WTC11 (cell line): Measurements from ENCODE around the gene GADD45B. TPM values are rescaled to one million over a fixed set of nuclear protein-coding genes. Genes with fewer than 3 reads are reported as not detected.

Experiments
- ATAC-seq: fragments of 200-7000 bp; cut with Tn5 transposase; 2 replicates; pipeline ENCODE4 v1.10.0; 2021; ENCODE audit warnings: mild to moderate bottlenecking, moderate library complexity
- CTCF ChIA-PET: fragments of 300-600 bp; sonication (Branson Sonifier 250); formaldehyde crosslinking; loops from one replicate; lab custom pipeline; 2021; ENCODE audit warnings: antibody characterized with exemption; lab: Charles Lee
- POLR2A ChIA-PET: fragments of 350-600 bp; sonication (Branson Sonifier 250); formaldehyde crosslinking; loops from one replicate; lab custom pipeline; 2021; ENCODE audit warnings: antibody characterized with exemption; lab: Charles Lee
- DNase-seq: peaks from one replicate; pipeline ENCODE4 v3.0.0; 2021; ENCODE audit warnings: low spot score
- H3K27ac Mint-ChIP-seq: 2 replicates; pipeline ENCODE4 v1.8.0; 2021; ENCODE audit warnings: mixed read lengths
- H3K27me3 Mint-ChIP-seq: 2 replicates; pipeline ENCODE4 v1.8.0; 2021; ENCODE audit warnings: low read depth, mild to moderate bottlenecking, moderate library complexity, mixed read lengths
- H3K36me3 Mint-ChIP-seq: 2 replicates; pipeline ENCODE4 v1.8.0; 2021; ENCODE audit warnings: mixed read lengths
- H3K4me1 Mint-ChIP-seq: 2 replicates; pipeline ENCODE4 v1.8.0; 2022; ENCODE audit warnings: mixed read lengths
- H3K4me3 Mint-ChIP-seq: 2 replicates; pipeline ENCODE4 v1.8.0; 2021; ENCODE audit warnings: mild to moderate bottlenecking, moderate library complexity, mixed read lengths
- H3K9me3 Mint-ChIP-seq: 2 replicates; pipeline ENCODE4 v1.8.0; 2021; ENCODE audit warnings: mixed read lengths
- ARID4B ChIP-seq: sonication (generic); formaldehyde crosslinking; IDR thresholded peaks from 2 replicates; pipeline ENCODE4 v1.8.0; 2023; ENCODE audit warnings: missing genetic modification reagents, mild to moderate bottlenecking, borderline replicate concordance
- ATF2 ChIP-seq: sonication (generic); formaldehyde crosslinking; IDR thresholded peaks from 2 replicates; pipeline ENCODE4 v1.8.1; 2022; ENCODE audit warnings: low read depth, missing genetic modification reagents, borderline replicate concordance
- ATF3 ChIP-seq: sonication (generic); formaldehyde crosslinking; conservative IDR thresholded peaks from 2 replicates; pipeline ENCODE4 v1.8.1; 2022; ENCODE audit warnings: mild to moderate bottlenecking, missing genetic modification reagents
- CBFB ChIP-seq: sonication (generic); formaldehyde crosslinking; IDR thresholded peaks from 2 replicates; pipeline ENCODE4 v1.8.1; 2022; ENCODE audit warnings: mild to moderate bottlenecking, low read depth, missing genetic modification reagents
- CREB1 ChIP-seq: sonication (generic); formaldehyde crosslinking; IDR thresholded peaks from 2 replicates; pipeline ENCODE4 v1.8.0; 2023; ENCODE audit warnings: mild to moderate bottlenecking, missing genetic modification reagents
- ELF4 ChIP-seq: sonication (generic); formaldehyde crosslinking; IDR thresholded peaks from 2 replicates; pipeline ENCODE4 v1.8.1; 2022; ENCODE audit warnings: low read depth, mild to moderate bottlenecking, moderate library complexity, missing genetic modification reagents
- ESRRA ChIP-seq: sonication (generic); formaldehyde crosslinking; IDR thresholded peaks from 2 replicates; pipeline ENCODE4 v1.8.1; 2022; ENCODE audit warnings: mild to moderate bottlenecking, missing genetic modification reagents, borderline replicate concordance
- FOXJ3 ChIP-seq: sonication (generic); formaldehyde crosslinking; IDR thresholded peaks from 2 replicates; pipeline ENCODE4 v1.9.0; 2021; ENCODE audit warnings: missing genetic modification reagents, mild to moderate bottlenecking, borderline replicate concordance
- GABPB1 ChIP-seq: sonication (generic); formaldehyde crosslinking; IDR thresholded peaks from 2 replicates; pipeline ENCODE4 v1.8.1; 2023; ENCODE audit warnings: mild to moderate bottlenecking, missing genetic modification reagents
- HMGA2 ChIP-seq: fragments of 250-450 bp; sonication (Bioruptor Pico); IDR thresholded peaks from 2 replicates; pipeline ENCODE4 v1.4.0; 2021; ENCODE audit warnings: mild to moderate bottlenecking, moderate library complexity
- MYBL2 ChIP-seq: sonication (generic); formaldehyde crosslinking; IDR thresholded peaks from 2 replicates; pipeline ENCODE4 v1.8.1; 2023; ENCODE audit warnings: mild to moderate bottlenecking, moderate library complexity, missing genetic modification reagents
- NFATC4 ChIP-seq: fragments of 250-450 bp; sonication (Bioruptor Pico); IDR thresholded peaks from 2 replicates; pipeline ENCODE4 v1.9.0; 2021; ENCODE audit warnings: mild to moderate bottlenecking
- NFE2L1 ChIP-seq: sonication (generic); formaldehyde crosslinking; IDR thresholded peaks from 2 replicates; pipeline ENCODE4 v1.8.1; 2023; ENCODE audit warnings: missing genetic modification reagents
- NFYB ChIP-seq: sonication (generic); formaldehyde crosslinking; conservative IDR thresholded peaks from 2 replicates; pipeline ENCODE4 v1.8.0; 2022; ENCODE audit warnings: low read depth, missing genetic modification reagents
- OVOL2 ChIP-seq: fragments of 250-450 bp; sonication (Bioruptor Pico); IDR thresholded peaks from 2 replicates; pipeline ENCODE4 v1.9.0; 2021; ENCODE audit warnings: mild to moderate bottlenecking, borderline replicate concordance
- SMAD4 ChIP-seq: sonication (generic); formaldehyde crosslinking; IDR thresholded peaks from 2 replicates; pipeline ENCODE4 v1.8.0; 2022; ENCODE audit warnings: mild to moderate bottlenecking, missing genetic modification reagents
- total RNA-seq: library from RNA; stranded (reverse); gene quantifications from 3 replicates; pipeline ENCODE4 v1.2.3, GENCODE V29; 2021
- TF ChIP-seq, protein P1 (sequence below): sonication (generic); formaldehyde crosslinking; IDR thresholded peaks from 2 replicates; pipeline ENCODE4 v1.8.1; 2023; ENCODE audit warnings: mild to moderate bottlenecking, missing genetic modification reagents, moderate library complexity
- TF ChIP-seq, protein P2 (sequence below): sonication (generic); formaldehyde crosslinking; IDR thresholded peaks from 2 replicates; pipeline ENCODE4 v1.8.0; 2022; ENCODE audit warnings: mild to moderate bottlenecking, missing genetic modification reagents
- TF ChIP-seq, protein P3 (sequence below): sonication (generic); formaldehyde crosslinking; IDR thresholded peaks from 2 replicates; pipeline ENCODE4 v1.8.1; 2022; ENCODE audit warnings: missing genetic modification reagents, borderline replicate concordance
- TF ChIP-seq, protein P4 (sequence below): fragments of 250-450 bp; sonication (Bioruptor Pico); IDR thresholded peaks from 2 replicates; pipeline ENCODE4 v1.9.0; 2021; ENCODE audit warnings: mild to moderate bottlenecking

GADD45B gene
- total RNA-seq, 1 experiment from 2014 or later: 17.9 TPM

DNA sequence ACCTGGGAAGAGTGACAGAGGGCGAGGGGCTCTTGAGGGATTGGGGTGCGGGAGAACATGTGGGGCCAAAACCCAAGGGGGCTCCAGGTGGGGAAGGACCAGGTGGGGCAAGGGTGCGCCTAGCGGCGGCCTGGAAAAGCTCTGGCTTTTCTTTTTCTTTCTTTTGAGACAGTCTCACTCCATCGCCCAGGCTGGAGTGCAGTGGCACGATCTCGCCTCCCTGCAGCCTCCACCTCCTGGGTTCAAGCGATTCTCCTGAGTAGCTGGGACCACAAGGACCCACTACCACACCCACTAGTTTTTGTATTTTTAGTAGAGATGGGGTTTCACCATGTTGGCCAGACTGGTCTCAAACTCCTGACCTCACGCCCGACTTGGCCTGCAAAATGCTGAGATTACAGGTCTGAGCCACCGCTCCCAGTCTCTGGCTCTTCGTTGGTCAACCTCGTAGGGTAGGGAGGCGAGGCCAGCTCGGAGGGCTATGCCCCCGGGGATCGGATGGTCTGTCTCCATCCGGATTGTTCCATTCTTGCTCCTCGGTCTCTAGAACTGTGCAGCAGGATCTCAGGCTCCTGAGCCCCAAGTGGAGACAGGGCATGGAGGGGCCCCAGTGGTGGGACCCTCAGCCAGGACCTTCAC is 3.7 kb downstream of the GADD45B start:
- peaks cover 5% of the 10 kb centered on the region for H3K36me3 Mint-ChIP-seq
- TF ChIP-seq, protein P1, sequence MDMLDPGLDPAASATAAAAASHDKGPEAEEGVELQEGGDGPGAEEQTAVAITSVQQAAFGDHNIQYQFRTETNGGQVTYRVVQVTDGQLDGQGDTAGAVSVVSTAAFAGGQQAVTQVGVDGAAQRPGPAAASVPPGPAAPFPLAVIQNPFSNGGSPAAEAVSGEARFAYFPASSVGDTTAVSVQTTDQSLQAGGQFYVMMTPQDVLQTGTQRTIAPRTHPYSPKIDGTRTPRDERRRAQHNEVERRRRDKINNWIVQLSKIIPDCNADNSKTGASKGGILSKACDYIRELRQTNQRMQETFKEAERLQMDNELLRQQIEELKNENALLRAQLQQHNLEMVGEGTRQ (CRISPR knock-in tag): no peak
- no peak for TF ChIP-seq CBFB (CRISPR knock-in tag)
- TF ChIP-seq ATF2: no peak
- no peak for TF ChIP-seq OVOL2 (CRISPR knock-in tag)
- ChIA-PET CTCF (interaction anchor here (0.8 to 6.0 kb wide), 14 partner anchors 9 to 157 kb away, joined by 3 to 114 read pairs (median 5); partner anchors contain the start of gene LMNB2), POLR2A (interaction anchor here (0.6 to 5.0 kb wide), 4 partner anchors 63 to 192 kb away, joined by 3 to 83 read pairs (median 28); no protein-coding TSS in a partner anchor)
- H3K4me3 Mint-ChIP-seq: peak overlapping the region; percentile 93
- H3K4me1 Mint-ChIP-seq: peaks cover 24% of the 10 kb centered on the region
- DNase-seq: no peak
- H3K27me3 Mint-ChIP-seq: peaks cover 59% of the 10 kb centered on the region
- no peak; the same call in 1 of the 2 replicates for ATAC-seq
- no peak overlapping the region for H3K27ac Mint-ChIP-seq
- H3K9me3 Mint-ChIP-seq: peaks cover 17% of the 10 kb centered on the region

DNA sequence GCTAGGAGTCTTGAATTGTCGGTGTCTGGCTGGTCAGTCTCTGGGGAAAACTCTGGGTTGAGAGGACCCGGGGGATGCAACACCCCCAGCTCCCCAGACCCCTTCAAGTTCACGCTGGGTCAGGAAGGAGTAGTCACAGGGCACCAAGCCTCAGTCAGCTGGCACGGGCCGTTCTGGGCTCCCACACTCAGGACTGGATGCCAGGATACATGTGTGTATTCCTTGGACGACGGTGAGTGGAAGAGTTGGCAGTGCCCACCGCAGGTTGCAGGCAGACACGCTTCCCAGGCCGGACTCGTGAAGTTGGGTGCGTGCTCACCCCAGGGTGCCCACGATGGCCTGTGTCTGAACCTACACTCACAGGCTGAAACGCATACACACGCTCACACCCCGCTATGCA is 5.5 kb downstream of the GADD45B start:
- Mint-ChIP-seq H3K36me3 (peaks cover 5% of the 10 kb centered on the region), H3K4me1 (peaks cover 21% of the 10 kb centered on the region), H3K27ac (no peak overlapping the region), H3K9me3 (peaks cover 17% of the 10 kb centered on the region), H3K27me3 (peaks cover 49% of the 10 kb centered on the region), H3K4me3 (no peak overlapping the region)
- DNase-seq (no peak), ATAC-seq (no peak)
- TF ChIP-seq, protein P1 (CRISPR knock-in tag): no peak
- no peak for TF ChIP-seq ESRRA (CRISPR knock-in tag)
- TF ChIP-seq, protein P2, sequence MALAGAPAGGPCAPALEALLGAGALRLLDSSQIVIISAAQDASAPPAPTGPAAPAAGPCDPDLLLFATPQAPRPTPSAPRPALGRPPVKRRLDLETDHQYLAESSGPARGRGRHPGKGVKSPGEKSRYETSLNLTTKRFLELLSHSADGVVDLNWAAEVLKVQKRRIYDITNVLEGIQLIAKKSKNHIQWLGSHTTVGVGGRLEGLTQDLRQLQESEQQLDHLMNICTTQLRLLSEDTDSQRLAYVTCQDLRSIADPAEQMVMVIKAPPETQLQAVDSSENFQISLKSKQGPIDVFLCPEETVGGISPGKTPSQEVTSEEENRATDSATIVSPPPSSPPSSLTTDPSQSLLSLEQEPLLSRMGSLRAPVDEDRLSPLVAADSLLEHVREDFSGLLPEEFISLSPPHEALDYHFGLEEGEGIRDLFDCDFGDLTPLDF (CRISPR knock-in tag): no peak
- no peak for TF ChIP-seq HMGA2 (CRISPR knock-in tag)
- no peak for TF ChIP-seq NFYB
- no peak for TF ChIP-seq ARID4B (CRISPR knock-in tag)
- no peak for TF ChIP-seq FOXJ3
- TF ChIP-seq NFATC4 (CRISPR knock-in tag): no peak
- no peak for TF ChIP-seq CREB1
- TF ChIP-seq ATF3 (CRISPR knock-in tag): no peak
- TF ChIP-seq, protein P3, sequence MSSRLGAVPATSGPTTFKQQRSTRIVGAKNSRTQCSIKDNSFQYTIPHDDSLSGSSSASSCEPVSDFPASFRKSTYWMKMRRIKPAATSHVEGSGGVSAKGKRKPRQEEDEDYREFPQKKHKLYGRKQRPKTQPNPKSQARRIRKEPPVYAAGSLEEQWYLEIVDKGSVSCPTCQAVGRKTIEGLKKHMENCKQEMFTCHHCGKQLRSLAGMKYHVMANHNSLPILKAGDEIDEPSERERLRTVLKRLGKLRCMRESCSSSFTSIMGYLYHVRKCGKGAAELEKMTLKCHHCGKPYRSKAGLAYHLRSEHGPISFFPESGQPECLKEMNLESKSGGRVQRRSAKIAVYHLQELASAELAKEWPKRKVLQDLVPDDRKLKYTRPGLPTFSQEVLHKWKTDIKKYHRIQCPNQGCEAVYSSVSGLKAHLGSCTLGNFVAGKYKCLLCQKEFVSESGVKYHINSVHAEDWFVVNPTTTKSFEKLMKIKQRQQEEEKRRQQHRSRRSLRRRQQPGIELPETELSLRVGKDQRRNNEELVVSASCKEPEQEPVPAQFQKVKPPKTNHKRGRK (CRISPR knock-in tag): no peak
- TF ChIP-seq, protein P4, sequence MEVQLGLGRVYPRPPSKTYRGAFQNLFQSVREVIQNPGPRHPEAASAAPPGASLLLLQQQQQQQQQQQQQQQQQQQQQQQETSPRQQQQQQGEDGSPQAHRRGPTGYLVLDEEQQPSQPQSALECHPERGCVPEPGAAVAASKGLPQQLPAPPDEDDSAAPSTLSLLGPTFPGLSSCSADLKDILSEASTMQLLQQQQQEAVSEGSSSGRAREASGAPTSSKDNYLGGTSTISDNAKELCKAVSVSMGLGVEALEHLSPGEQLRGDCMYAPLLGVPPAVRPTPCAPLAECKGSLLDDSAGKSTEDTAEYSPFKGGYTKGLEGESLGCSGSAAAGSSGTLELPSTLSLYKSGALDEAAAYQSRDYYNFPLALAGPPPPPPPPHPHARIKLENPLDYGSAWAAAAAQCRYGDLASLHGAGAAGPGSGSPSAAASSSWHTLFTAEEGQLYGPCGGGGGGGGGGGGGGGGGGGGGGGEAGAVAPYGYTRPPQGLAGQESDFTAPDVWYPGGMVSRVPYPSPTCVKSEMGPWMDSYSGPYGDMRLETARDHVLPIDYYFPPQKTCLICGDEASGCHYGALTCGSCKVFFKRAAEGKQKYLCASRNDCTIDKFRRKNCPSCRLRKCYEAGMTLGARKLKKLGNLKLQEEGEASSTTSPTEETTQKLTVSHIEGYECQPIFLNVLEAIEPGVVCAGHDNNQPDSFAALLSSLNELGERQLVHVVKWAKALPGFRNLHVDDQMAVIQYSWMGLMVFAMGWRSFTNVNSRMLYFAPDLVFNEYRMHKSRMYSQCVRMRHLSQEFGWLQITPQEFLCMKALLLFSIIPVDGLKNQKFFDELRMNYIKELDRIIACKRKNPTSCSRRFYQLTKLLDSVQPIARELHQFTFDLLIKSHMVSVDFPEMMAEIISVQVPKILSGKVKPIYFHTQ (CRISPR knock-in tag): no peak
- TF ChIP-seq MYBL2 (CRISPR knock-in tag): no peak
- no peak for TF ChIP-seq ELF4 (CRISPR knock-in tag)
- TF ChIP-seq NFE2L1: no peak
- no peak for TF ChIP-seq GABPB1
- no peak for TF ChIP-seq OVOL2 (CRISPR knock-in tag)
- no peak for TF ChIP-seq SMAD4 (CRISPR knock-in tag)
- CTCF ChIA-PET: no interaction called here
- POLR2A ChIA-PET: no interaction called here
